Cerebellar cortex (tissue), 1 donor: ENCODE measurements around the gene ATPAF1.
A peak's percentile ranks its signal among the peaks of the same experiment; 100 is the strongest.

ENCODE experiments used
- DNase-seq: peaks from one replicate; pipeline ENCODE4 v3.0.0-alpha.2; 2015; ENCODE audit warnings: low spot score

The ATPAF1 gene

DNA sequence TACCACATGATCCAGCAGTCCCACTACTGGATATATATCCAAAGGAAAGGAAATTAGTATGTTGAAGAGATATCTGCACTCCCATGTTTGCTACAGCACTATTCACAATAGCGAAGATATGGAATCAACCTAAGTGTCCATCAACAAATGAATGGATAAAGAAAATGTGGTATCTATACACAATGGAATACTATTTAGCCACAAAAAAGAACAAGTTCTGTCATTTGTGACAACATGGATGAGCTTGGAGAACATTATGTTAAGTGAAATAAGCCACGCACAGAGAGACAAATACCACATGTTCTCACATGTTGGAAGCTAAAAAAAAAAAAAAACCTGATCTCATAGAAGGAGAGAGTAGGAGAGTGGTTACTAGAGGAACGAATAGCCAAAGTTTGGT, 17.7 kb downstream of the ATPAF1 start:
- no peak for DNase-seq

DNA sequence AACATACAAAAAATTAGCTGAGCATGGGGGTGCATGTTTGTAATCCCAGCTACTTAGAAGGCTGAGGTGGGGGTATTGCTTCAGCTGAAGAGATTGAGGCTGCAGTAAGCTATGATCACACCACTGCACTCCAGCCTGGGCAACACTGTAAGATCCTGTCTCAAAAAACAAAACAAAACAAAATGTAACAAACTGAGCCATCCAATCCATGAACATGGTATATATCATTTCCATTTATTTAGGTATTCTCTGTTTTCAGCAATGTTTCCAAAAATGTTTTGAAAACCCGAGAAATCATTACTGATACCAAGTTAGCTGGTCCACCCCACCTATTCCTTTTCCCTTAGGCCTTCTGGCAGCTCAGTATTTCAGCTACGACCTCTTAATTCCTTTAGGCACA, 18.4 kb downstream of the ATPAF1 start:
- DNase-seq: no peak

- no peak for DNase-seq
Observed at GRCh38 chr1:46647611-46648010, 20.6 kb downstream of the ATPAF1 start.

DNA sequence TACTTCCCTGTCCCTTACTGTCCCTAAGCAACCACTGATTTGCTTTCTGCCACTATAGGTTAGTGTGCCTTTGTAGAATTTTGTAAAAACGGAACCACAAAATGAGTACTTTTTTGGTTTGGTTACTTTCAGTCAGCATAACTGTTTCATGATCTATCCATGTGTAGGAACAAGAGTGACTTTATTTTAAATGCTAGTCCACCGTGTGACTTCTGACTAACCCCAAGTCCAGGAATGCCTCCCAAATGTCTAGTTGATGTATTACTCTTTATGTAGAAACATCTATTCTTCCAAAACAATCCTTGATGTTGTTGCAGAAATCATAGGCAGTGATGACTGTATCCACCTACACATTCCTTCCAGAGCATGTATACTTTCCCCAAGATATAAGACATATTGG, 21.3 kb downstream of the ATPAF1 start:
- no peak for DNase-seq

DNA sequence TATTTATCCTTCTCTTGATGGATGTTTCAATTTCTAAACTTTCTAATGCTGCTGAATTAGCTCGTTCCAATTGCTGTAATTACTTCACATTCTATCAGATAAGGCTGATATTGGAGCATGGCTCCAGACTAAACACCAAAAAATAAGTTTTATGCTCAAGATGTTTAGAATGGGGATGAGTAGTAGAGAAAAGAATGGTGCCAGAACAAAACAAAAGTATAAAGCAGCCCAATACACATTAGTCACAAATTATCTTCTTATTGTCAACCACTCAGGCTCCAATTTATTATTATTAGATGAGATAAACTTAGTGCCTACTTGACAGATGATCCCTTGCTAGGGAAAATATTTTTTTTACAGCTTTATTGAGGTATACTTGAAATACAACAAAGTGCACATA, 21.8 kb downstream of the ATPAF1 start:
- no peak for DNase-seq

GRCh38 chr1:46645815-46646214, 22.3 kb downstream of the ATPAF1 start:
- DNase-seq: no peak

GRCh38 chr1:46643368-46643775, 24.8 kb downstream of the ATPAF1 start:
- DNase-seq: peak; percentile 81

DNA sequence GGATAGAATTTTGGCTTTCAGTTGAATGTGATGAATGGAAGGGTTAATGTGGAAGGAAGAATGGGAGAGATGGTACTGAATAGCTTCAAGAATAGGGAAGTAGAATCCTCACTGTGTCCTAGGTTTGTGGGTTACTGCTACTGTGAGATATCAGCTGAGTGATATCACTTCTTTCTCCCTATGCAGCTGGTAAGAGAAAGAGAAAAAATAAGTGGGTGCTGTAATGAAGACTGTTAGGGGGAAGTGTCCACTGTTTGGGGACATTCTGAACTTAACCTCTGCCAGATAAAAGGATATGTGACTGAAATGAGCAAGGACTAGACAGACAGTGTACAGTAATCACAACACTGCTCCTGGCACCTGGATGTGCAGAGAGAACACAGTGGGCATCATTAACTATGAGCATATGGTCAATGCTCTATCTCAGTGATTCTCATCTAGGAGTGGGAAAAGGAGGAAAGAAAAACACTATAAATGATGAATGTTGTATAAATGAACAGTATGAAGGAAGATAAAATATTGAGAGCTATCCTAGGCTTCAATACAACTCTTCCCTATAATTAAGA, 26.0 kb downstream of the ATPAF1 start:
- peak; percentile 64 for DNase-seq

DNA sequence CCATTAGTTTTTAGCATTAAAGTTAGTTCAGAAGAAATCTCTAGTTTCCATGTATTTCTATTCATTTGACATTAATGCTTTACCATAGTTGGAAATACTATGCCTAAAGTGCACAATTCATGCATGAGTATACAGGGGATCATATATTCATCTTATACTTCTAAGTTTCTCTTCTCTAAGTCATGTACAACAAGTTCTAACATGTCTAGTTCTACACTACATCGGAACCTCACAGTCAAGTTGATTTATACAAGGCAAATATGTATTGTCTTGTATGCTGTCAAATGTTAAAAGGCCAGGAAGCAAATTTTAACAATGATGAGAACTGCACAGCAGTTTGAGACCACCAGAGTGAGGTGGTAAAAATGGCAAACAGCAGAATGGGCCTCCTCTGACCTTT, 28.6 kb downstream of the ATPAF1 start:
- no peak for DNase-seq

DNA sequence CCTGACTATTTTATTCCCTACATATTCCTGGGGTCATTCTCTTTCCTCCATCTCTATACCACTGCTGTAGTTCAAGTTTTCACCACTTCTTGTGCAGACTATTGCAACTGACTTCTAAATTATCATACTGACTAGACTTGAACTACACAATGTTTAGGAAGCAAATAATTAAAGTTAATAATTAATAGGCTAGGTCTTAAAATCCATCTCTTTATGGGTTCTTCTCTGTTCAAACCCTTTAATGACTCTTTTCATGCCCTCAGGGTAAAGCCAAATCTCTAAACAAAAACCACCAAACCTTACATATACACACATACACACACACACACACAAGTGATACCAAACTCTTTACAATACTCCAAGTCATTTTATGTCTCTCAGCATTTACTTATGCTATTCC, 29.2 kb downstream of the ATPAF1 start:
- DNase-seq: no peak

DNA sequence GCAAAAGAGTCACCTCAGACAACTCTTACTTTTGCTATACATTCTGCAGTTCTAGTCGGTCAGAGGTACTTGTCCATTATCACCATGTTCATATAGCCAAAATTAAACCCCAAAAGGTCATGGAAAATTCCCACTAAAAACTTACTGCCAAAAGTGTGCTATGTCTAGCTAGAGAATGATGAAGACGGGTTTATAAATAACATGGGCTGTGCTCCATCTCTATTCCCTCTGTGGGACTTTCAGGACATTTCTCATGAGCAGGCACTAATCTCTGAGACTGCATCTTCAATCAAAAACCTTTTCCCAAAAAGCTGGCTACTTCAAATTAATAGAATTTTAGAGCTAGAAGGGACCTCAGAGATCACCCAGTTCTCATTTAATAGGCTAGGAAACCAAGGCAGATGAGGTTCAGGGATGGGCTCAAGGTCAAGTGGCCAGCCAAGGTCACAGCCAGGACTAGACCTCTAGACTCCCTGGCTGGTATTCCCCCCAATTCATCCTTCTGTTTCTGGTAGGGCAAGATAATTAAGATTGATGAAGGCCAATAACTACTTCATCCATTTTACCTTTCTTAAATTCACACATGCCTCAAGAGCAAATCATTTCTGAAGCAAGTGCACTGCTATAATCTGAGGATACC, 30.6 kb downstream of the ATPAF1 start:
- DNase-seq: peak; percentile 35

DNA sequence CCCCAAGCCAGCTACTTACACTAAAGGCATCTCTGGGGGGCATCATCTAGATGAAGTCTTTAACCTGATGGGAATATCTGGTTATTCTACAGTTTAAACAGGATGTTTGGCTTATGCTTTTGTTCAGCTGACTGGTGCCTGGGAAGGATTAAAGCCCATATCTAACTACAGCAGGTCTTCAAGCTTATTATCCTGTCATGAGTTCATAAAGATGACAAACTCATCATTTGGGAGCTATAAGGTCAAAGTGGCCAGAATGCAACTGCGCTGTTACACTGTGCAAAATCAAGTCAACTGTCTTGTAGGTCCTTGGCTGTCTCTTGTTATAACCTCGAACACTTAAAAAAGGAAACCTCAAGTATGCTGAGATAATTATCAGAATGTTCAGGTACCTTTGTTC, 33.0 kb downstream of the ATPAF1 start:
- no peak for DNase-seq

GRCh38 chr1:46630719-46631118, 37.4 kb downstream of the ATPAF1 start:
- DNase-seq: no peak

GRCh38 chr1:46623743-46624644, 44.2 kb downstream of the ATPAF1 start:
- DNase-seq: no peak

GRCh38 chr1:46622344-46622743, 45.8 kb downstream of the ATPAF1 start:
- DNase-seq: peak; percentile 88

DNA sequence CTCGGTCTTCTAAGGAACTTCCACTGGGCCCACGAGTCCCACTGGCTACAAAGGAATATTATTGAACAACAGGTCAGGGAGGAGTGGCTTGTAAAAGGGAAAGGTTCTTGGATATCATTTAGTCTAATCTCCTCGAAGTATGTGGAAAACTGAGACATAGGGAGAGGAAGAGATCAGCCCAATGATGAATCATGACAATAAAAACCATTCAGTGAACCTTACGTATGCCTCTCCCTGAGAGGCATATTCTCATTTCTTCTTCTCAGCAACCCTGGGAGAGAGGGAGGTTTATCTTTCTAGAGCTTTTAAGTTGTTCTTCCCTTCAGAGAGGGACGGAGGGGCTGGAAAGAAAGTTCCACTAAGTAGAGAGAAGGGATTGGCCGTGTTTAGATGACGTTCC, 46.2 kb downstream of the ATPAF1 start:
- DNase-seq: no peak

- no peak for DNase-seq
Observed at GRCh38 chr1:46619656-46620258, 48.4 kb downstream of the ATPAF1 start.

GRCh38 chr1:46618754-46619415, 49.3 kb downstream of the ATPAF1 start:
- no peak for DNase-seq

DNA sequence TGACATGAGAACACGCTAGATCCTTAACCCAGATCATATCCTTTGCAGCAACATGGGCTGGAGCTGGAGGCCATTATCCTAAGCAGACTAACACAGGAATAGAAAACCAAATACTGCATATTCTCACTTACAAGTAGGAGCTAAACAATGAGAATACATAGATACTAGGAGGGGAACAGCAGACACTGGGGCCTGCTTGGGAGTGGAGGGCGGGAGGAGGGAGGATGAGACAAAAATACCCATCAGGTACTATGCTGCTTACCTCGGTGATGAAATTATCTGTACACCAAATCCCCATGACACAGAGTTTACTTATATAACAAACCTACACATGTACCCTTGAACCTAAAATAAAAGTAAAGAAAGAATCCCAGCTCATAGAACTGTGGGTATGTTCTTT, 50.3 kb downstream of the ATPAF1 start:
- no peak for DNase-seq

DNA sequence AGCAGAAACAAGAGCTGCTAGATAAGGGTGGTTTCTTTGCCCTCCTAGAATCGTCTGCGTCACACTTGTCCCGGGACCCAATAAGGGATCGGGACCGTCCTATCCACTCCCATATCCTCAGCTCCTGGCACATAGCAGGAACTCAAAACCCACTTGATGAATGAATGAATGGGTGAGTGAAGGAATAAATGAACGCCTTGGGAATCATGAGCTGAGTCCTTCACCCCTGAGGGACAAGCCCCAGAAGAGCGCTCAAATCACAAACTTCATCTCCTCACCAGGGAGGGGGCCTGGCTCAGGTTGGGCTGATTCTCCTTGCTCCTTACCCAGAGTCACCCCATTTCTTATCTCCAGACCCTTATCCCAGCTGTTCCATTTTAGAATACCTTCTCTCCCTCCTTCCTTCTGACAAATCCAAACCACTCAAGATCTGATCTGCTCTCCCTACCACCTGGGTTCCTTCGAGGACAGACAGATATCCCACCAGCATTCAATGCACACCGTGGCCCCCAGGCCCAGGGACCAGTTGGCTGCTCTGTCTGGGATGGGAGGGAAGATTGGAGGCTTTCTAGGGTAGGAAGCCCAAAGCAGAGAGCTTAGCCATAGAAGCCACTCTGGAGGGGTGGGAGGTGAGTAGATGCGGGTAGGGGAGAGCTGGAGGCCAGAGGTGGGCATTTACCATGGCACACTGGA, 50.9 kb downstream of the ATPAF1 start:
- DNase-seq: no peak

DNA sequence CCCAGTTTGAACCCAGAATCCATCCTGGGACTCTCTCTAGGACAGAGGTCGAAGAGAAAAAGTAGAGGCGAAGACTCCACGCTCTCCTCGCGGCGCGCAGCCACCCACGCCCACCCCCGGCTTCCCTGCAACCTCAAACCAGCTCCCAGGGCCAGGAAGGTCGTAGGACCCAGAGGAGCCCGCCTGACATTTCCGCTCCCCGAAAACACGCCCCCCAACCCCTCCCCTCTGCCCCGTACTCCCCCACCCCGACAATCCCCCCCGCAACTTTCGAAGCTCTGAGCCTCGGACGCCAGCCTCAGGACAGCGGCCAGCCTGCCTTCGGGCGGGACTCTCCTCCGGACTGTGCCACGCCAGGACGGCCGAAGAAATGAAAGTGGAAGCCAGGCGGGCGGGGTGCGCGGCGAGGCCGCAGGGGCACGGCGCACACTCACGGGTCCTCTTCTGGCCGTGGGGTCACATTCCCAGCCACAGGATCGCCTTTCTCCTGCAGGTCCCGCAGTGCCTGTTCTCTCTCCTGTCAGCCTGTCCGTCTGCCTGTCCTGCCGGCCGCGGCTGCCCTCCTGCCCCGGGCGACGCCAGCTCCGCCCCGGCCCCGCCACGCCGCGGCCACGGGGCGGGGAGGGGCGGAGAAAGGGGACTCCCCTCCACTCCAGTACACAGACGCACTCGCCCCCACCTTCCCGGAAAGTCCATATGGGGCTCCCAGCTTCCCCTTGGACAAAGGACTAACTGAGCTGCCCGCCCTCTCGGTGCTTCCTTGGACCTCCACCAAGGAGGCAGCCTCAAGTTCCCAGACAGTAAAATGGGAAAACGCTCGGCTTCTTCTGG, 51.7 kb downstream of the ATPAF1 start, which contains the start of gene MOB3C:
TSS of gene MOB3C (minus strand) at position 535 of the 831 bp plus-strand sequence. CDS start 3,490 bp downstream, outside the sequence.
- peak; percentile 93 for DNase-seq
